Epithelial cell of proximal tubule (primary cell): ENCODE data around the gene MAST1. TPM values are rescaled to one million over a fixed set of nuclear protein-coding genes. Genes with fewer than 3 reads are reported as not detected.

Experiments
- DNase-seq: peaks from one replicate; pipeline ENCODE4 v3.0.0-alpha.2; 2011; ENCODE audit warnings: low read depth
- H3K4me3 ChIP-seq: 2 replicates; pipeline ENCODE4 v1.5.1; 2011; ENCODE audit warnings: low read depth, mild to moderate bottlenecking, low read length
- total RNA-seq: library from RNA; depleted of rRNA; stranded (reverse); fragments of >200 nt; gene quantifications from 2 replicates; pipeline ENCODE4 v1.2.3, GENCODE V29; 2015
- TF ChIP-seq, protein P1 (sequence below): conservative IDR thresholded peaks from 2 replicates; pipeline ENCODE4 v1.5.1; 2012; ENCODE audit warnings: low read depth, mild to moderate bottlenecking, low read length

The MAST1 gene
- total RNA-seq, 1 donor from 2014 or later = 1.5 TPM

DNA sequence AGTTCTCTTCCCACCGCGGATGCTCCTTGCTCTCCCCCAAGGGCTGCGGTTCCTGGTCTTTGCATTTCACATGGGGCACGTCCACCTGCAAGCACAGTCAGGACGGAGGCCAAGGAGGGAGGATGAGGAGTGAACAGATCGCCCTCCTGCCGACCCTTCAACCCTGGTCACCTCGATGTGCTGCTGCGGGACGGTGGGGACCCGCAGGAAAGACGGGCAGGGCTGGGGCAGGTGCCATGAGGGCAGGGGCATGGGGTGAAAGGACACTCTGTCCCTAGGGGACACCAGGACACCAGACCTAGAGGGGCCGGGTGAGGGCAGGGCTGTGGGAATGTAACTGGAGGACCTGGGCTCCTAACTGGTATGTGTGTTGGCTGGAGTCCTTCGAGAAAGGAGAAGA lies 79.9 kb downstream of the MAST1 start:
- TF ChIP-seq, protein P1, sequence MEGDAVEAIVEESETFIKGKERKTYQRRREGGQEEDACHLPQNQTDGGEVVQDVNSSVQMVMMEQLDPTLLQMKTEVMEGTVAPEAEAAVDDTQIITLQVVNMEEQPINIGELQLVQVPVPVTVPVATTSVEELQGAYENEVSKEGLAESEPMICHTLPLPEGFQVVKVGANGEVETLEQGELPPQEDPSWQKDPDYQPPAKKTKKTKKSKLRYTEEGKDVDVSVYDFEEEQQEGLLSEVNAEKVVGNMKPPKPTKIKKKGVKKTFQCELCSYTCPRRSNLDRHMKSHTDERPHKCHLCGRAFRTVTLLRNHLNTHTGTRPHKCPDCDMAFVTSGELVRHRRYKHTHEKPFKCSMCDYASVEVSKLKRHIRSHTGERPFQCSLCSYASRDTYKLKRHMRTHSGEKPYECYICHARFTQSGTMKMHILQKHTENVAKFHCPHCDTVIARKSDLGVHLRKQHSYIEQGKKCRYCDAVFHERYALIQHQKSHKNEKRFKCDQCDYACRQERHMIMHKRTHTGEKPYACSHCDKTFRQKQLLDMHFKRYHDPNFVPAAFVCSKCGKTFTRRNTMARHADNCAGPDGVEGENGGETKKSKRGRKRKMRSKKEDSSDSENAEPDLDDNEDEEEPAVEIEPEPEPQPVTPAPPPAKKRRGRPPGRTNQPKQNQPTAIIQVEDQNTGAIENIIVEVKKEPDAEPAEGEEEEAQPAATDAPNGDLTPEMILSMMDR = no peak
- H3K4me3 ChIP-seq = no peak overlapping the region
- DNase-seq = no peak

DNA sequence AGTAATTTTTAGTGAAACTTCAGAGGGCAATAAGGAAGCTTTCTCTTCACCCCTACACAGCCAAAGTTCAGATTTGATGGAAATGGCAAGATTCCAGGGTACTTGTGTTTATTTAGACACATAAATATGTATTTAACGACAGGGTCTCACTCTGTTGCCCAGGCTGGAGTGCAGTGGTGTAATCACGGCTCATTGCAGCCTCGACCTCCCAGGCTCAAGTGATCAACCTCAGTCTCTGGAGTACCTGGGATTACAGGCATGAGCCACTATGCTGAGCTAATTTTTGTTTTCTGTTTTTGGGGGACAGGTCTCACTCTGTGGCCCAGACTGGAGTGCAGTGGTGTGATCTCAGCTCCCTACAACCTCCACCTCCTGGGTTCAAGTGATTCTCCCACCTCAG lies 82.7 kb downstream of the MAST1 start:
- TF ChIP-seq, protein P1 = no peak
- DNase-seq = no peak

DNA sequence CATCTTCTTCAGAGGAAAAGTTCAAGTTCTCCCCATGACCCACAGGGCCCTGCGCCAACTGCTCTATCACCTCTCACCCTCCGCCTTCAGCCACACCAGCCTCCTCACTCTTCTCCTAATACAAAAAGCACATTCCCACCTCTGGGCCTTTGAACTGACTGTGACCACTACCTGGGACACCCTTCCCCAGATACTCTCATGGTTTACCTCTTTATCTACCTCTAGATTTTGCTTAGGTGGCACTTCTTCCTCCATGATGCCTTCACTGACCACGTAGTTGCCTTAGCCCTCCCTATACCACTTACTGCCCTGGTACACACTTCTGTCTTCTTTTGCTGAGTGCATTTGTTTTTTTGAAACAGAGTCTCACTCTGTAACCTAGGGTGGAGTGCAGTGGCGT lies 84.6 kb downstream of the MAST1 start:
- TF ChIP-seq, protein P1 = no peak
- DNase-seq = no peak

More for the DNA sequence above, 82.7 kb downstream of the MAST1 start:
- no peak overlapping the region for H3K4me3 ChIP-seq

More for the DNA sequence above, 84.6 kb downstream of the MAST1 start:
- no peak overlapping the region for H3K4me3 ChIP-seq

Other genes with a start within 250 kb of the MAST1 start
- gene ZNF490, start 227.7 kb upstream of the MAST1 start, total RNA-seq = 1.2 and 2.0 TPM in 2 replicates
- 4.1 and 5.5 TPM in 2 replicates for gene ZNF791, start 227.6 kb upstream of the MAST1 start, total RNA-seq
- 41.7 and 64.2 TPM in 2 replicates for gene MAN2B1, start 171.8 kb upstream of the MAST1 start, total RNA-seq
- 3.6 and 10.8 TPM in 2 replicates for gene WDR83, start 171.7 kb upstream of the MAST1 start, total RNA-seq
- 108 and 134 TPM in 2 replicates for gene DHPS, start 156.6 kb upstream of the MAST1 start, total RNA-seq
- gene GNG14, start 150.5 kb upstream of the MAST1 start, total RNA-seq = not detected in 2 replicates
- gene FBXW9, start 141.9 kb upstream of the MAST1 start, total RNA-seq = 18.5 and 21.3 TPM in 2 replicates
- gene TNPO2, start 114.6 kb upstream of the MAST1 start, total RNA-seq = 21.9 and 33.3 TPM in 2 replicates
- 430 and 635 TPM in 2 replicates for gene TRIR, start 103.8 kb upstream of the MAST1 start, total RNA-seq
- gene GET3, start 101.0 kb upstream of the MAST1 start, total RNA-seq = 86.6 and 151 TPM in 2 replicates
- gene BEST2, start 86.7 kb upstream of the MAST1 start, total RNA-seq = not detected in 2 replicates
- 12.3 and 26.3 TPM in 2 replicates for gene HOOK2, start 63.0 kb upstream of the MAST1 start, total RNA-seq
- 127 and 251 TPM in 2 replicates for gene JUNB, start 47.0 kb upstream of the MAST1 start, total RNA-seq
- 463 and 571 TPM in 2 replicates for gene PRDX2, start 36.7 kb upstream of the MAST1 start, total RNA-seq
- not detected in 2 replicates for gene THSD8, start 36.4 kb upstream of the MAST1 start, total RNA-seq
- gene RNASEH2A, start 31.9 kb upstream of the MAST1 start, total RNA-seq = 49.6 and 62.7 TPM in 2 replicates
- gene RTBDN, start 3.9 kb upstream of the MAST1 start, total RNA-seq = not detected in 2 replicates
- 21.0 and 24.0 TPM in 2 replicates for gene DNASE2, start 42.9 kb downstream of the MAST1 start, total RNA-seq
- 0.51 TPM in 1 of 2 replicates, not detected in the other for gene KLF1, start 48.7 kb downstream of the MAST1 start, total RNA-seq
- gene GCDH, start 52.6 kb downstream of the MAST1 start, total RNA-seq = 43.4 and 49.1 TPM in 2 replicates
- 0.22 and 1.3 TPM in 2 replicates for gene SYCE2, start 80.8 kb downstream of the MAST1 start, total RNA-seq
- 89.1 and 101 TPM in 2 replicates for gene FARSA, start 95.2 kb downstream of the MAST1 start, total RNA-seq
- 1,613 and 1,812 TPM in 2 replicates for gene CALR, start 100.1 kb downstream of the MAST1 start, total RNA-seq
- 108 and 129 TPM in 2 replicates for gene RAD23A, start 107.3 kb downstream of the MAST1 start, total RNA-seq
- gene GADD45GIP1, start 118.7 kb downstream of the MAST1 start, total RNA-seq = 87.2 and 105 TPM in 2 replicates
- 0.06 and 0.07 TPM in 2 replicates for gene DAND5, start 131.1 kb downstream of the MAST1 start, total RNA-seq
- 1.7 TPM in 1 of 2 replicates, not detected in the other for gene NFIX, start 157.0 kb downstream of the MAST1 start, total RNA-seq